Panc1 (cell line): ENCODE measurements around the gene TBXAS1.

ENCODE experiments used
- POLR2AphosphoS5 ChIP-seq: IDR thresholded peaks from 2 replicates; pipeline ENCODE4 v1.6.1; 2012; ENCODE audit warnings: mild to moderate bottlenecking, low read depth, low read length, moderate library complexity
- SIN3A ChIP-seq: IDR thresholded peaks from 2 replicates; pipeline ENCODE4 v1.6.1; 2012; ENCODE audit warnings: low read depth, mild to moderate bottlenecking, low read length, moderate library complexity, borderline replicate concordance; ENCODE audit not compliant: insufficient read depth
- TF ChIP-seq, protein P1 (sequence below): fragments of 450-650 bp; IDR thresholded peaks from 2 replicates; pipeline ENCODE4 v1.5.1; 2017; ENCODE audit warnings: mild to moderate bottlenecking
- TF ChIP-seq, protein P2 (sequence below), 2 experiments: IDR thresholded peaks; 2 replicates each; pipeline ENCODE4 v1.6.1; 2011 to 2012; ENCODE audit warnings: low read depth in 2 of 2, control low read depth in 1 of 2, low read length in 1 of 2, mild to moderate bottlenecking in 1 of 2, moderate library complexity in 1 of 2; ENCODE audit not compliant: insufficient read depth in 1 of 2

- TF ChIP-seq, protein P1, sequence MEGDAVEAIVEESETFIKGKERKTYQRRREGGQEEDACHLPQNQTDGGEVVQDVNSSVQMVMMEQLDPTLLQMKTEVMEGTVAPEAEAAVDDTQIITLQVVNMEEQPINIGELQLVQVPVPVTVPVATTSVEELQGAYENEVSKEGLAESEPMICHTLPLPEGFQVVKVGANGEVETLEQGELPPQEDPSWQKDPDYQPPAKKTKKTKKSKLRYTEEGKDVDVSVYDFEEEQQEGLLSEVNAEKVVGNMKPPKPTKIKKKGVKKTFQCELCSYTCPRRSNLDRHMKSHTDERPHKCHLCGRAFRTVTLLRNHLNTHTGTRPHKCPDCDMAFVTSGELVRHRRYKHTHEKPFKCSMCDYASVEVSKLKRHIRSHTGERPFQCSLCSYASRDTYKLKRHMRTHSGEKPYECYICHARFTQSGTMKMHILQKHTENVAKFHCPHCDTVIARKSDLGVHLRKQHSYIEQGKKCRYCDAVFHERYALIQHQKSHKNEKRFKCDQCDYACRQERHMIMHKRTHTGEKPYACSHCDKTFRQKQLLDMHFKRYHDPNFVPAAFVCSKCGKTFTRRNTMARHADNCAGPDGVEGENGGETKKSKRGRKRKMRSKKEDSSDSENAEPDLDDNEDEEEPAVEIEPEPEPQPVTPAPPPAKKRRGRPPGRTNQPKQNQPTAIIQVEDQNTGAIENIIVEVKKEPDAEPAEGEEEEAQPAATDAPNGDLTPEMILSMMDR: no peak
- TF ChIP-seq POLR2AphosphoS5 (no peak), SIN3A (no peak)
- TF ChIP-seq, protein P2, sequence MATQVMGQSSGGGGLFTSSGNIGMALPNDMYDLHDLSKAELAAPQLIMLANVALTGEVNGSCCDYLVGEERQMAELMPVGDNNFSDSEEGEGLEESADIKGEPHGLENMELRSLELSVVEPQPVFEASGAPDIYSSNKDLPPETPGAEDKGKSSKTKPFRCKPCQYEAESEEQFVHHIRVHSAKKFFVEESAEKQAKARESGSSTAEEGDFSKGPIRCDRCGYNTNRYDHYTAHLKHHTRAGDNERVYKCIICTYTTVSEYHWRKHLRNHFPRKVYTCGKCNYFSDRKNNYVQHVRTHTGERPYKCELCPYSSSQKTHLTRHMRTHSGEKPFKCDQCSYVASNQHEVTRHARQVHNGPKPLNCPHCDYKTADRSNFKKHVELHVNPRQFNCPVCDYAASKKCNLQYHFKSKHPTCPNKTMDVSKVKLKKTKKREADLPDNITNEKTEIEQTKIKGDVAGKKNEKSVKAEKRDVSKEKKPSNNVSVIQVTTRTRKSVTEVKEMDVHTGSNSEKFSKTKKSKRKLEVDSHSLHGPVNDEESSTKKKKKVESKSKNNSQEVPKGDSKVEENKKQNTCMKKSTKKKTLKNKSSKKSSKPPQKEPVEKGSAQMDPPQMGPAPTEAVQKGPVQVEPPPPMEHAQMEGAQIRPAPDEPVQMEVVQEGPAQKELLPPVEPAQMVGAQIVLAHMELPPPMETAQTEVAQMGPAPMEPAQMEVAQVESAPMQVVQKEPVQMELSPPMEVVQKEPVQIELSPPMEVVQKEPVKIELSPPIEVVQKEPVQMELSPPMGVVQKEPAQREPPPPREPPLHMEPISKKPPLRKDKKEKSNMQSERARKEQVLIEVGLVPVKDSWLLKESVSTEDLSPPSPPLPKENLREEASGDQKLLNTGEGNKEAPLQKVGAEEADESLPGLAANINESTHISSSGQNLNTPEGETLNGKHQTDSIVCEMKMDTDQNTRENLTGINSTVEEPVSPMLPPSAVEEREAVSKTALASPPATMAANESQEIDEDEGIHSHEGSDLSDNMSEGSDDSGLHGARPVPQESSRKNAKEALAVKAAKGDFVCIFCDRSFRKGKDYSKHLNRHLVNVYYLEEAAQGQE (IDR thresholded peaks at IDR 0.05; ENCODE audit: insufficient read depth in 1 of 2, low read depth in 2 of 2, low read length in 1 of 2): no peak
Observed at GRCh38 chr7:140057143-140057535, 228.1 kb downstream of the TBXAS1 start.
